ENCODE measurements around the gene NEUROG1. TPM values are rescaled to one million over a fixed set of nuclear protein-coding genes. Genes with fewer than 3 reads are reported as not detected.

NEUROG1 gene
- total RNA-seq, 2 donors from 2014 or later = not detected

DNA sequence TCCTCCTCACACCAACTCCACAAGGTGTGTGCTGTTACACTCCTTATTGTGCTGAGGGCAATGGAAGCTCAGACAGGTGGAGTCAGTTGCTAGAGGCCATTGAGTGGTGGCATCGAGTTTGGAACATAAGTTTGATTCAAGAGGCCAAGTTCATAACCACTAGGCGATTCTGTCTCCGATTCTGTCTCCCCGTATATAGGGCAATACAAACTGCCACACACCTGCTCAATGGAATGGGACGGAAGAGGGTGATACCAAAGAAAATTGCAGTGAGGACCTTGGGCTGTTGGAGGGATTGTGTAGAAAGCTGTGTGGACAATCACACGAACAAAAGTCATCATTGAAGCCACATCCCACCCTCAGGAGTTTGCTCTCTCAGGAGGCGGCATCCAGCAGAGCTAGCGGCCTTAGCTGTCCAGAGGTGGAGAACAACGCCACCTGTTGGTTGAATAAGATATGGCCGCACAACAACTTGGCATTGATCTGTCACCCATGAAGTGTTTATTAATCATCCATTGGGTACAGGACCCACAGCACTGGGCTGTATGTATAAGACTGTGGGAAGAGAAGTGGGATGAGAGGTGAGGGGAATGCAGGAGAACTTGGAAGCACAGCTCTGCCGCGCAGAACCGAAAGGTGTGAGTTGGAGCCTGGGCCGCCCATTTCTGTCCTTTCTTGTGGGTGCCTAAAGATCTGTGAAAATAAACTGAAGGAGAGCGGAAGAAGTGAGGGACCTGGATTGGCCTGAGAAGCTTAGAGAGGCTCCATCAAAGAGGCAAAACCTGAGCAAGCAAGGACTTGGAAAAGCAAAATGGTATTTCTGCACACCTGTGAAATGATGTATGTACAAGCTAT is 16.1 kb upstream of the NEUROG1 start:
- H3K9me3 ChIP-seq = no peaks in the 10 kb centered on the region
- WGBS = 38% methylated on average over 15 of the region's 15 CpGs
- peak; percentile 75 for DNase-seq (ENCODE audit: low spot score)
- no peak overlapping the region for H3K4me3 ChIP-seq
- intact Hi-C loops (cut with DNase I) = no loop called here
- no peak overlapping the region for H3K27ac ChIP-seq
- H3K27me3 ChIP-seq (replicated peaks; ENCODE audit: insufficient read depth) = peaks cover 3% of the 10 kb centered on the region
- no peaks in the 10 kb centered on the region for H3K36me3 ChIP-seq
- no peaks in the 10 kb centered on the region for H3K4me1 ChIP-seq (replicated peaks)
- peak; percentile 46 to 93 (median 83) for TF ChIP-seq CTCF (IDR thresholded peaks at IDR 0.05)
- TF ChIP-seq POLR2A (IDR thresholded peaks at IDR 0.05) = no peak
- TF ChIP-seq POLR2AphosphoS5 (IDR thresholded peaks at IDR 0.05) = no peak

- 48% methylated on average over 4 of the region's 4 CpGs for WGBS
Measured at GRCh38 chr5:135549413-135549812, 13.6 kb upstream of the NEUROG1 start.

DNA sequence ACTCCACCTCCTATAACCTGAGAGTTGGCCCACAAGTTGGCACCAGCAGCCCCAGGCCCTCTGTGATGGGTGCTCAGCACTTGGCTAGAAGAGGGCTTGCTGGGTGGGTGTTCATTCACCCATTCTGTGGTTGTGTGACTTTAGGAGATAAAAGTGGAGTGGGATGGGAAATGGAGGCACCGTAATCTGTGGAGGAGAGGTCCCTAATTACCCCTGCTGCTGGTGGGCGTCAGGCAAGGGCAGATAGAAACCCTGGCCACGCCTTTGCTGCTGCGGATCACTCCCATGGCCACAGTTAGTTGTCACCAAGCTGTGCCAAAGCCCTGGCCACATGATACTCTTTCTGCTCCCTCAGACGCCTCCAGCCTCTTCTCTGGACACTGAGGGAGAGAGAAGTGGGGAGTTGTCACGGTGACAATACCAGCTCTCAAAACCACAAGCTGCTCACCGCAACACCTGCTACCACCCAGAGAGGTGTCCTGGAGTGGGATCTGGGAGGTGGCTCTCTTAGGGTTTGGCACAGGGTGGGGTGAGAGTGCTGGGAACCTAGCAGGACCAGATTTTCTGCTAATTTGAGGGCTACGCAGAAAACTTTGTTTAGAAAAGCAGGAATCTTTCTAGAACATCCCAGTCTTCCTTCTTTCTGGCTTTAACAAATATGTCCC is 12.0 kb upstream of the NEUROG1 start:
- peaks cover 10% of the 10 kb centered on the region for H3K27me3 ChIP-seq (replicated peaks; ENCODE audit: insufficient read depth)
- 64% methylated on average over 8 of the region's 8 CpGs for WGBS
- no peaks in the 10 kb centered on the region for H3K9me3 ChIP-seq

More at GRCh38 chr5:135549413-135549812, 13.6 kb upstream of the NEUROG1 start:
- intact Hi-C loops (cut with DNase I) = no loop called here
- TF ChIP-seq POLR2AphosphoS5 (IDR thresholded peaks at IDR 0.05) = no peak
- TF ChIP-seq CTCF (IDR thresholded peaks at IDR 0.05) = no peak
- TF ChIP-seq POLR2A (IDR thresholded peaks at IDR 0.05) = no peak
- Histone ChIP-seq H3K9me3 (no peaks in the 10 kb centered on the region), H3K27ac (no peak overlapping the region), H3K4me1 (replicated peaks) (no peaks in the 10 kb centered on the region), H3K27me3 (replicated peaks; ENCODE audit: insufficient read depth) (peaks cover 5% of the 10 kb centered on the region), H3K4me3 (no peak overlapping the region), H3K36me3 (no peaks in the 10 kb centered on the region)
- DNase-seq (ENCODE audit: low spot score) = no peak

DNA sequence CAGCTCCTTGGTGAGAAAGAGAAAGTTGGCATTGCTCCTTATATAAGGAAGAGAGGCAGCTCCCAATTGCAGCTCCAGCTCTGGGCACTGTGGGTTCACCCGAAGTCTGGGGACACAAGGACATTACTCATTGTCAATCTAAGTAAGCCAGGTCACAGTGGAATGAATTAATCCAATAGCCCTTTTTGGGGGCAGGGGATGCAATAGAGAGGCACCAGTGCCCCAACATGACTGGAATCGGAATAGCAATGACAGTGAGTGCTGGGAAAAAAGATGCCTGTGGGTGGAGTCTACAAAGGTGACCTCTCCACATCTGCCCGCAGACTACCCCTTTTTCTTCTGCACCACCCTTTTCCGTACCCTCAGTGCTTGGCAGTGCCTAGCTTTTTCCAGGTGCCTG is 11.1 kb upstream of the NEUROG1 start:
- H3K4me3 ChIP-seq = no peak overlapping the region
- H3K9me3 ChIP-seq = no peaks in the 10 kb centered on the region
- no peak for DNase-seq (ENCODE audit: low spot score)
- WGBS = 77% methylated on average over 4 of the region's 4 CpGs
- no peaks in the 10 kb centered on the region for H3K4me1 ChIP-seq (replicated peaks)
- intact Hi-C loops (cut with DNase I) = no loop called here
- H3K27me3 ChIP-seq (replicated peaks; ENCODE audit: insufficient read depth) = peaks cover 14% of the 10 kb centered on the region
- TF ChIP-seq POLR2A (IDR thresholded peaks at IDR 0.05) (no peak), POLR2AphosphoS5 (IDR thresholded peaks at IDR 0.05) (no peak), CTCF (IDR thresholded peaks at IDR 0.05) (no peak)
- no peak overlapping the region for H3K27ac ChIP-seq
- no peaks in the 10 kb centered on the region for H3K36me3 ChIP-seq

More for the DNA sequence above, 12.0 kb upstream of the NEUROG1 start:
- DNase-seq (ENCODE audit: low spot score) = no peak
- no peak for TF ChIP-seq POLR2A (IDR thresholded peaks at IDR 0.05)
- TF ChIP-seq POLR2AphosphoS5 (IDR thresholded peaks at IDR 0.05) = no peak
- TF ChIP-seq CTCF (IDR thresholded peaks at IDR 0.05) = no peak
- intact Hi-C loops (cut with DNase I) = no loop called here
- no peaks in the 10 kb centered on the region for H3K4me1 ChIP-seq (replicated peaks)
- H3K27ac ChIP-seq = no peak overlapping the region
- no peaks in the 10 kb centered on the region for H3K36me3 ChIP-seq
- H3K4me3 ChIP-seq = no peak overlapping the region
